Activated T-helper 1 cell treated with Interleukin-2 at 50 U/mL for 16 hours (primary cell): ENCODE measurements around the gene NHSL1.

Experiments
- DNase-seq: peaks from one replicate; pipeline ENCODE4 v3.0.0-alpha.2; 2020; ENCODE audit warnings: low read depth

NHSL1 gene

GRCh38 chr6:138499303-138500018 lies at the start of gene NHSL1:
Gene NHSL1, minus strand, starts transcription at chr6:138499494. Its CDS starts 204 bp downstream, at chr6:138499290.
- no peak for DNase-seq

- DNase-seq = no peak
These were observed 47.5 kb upstream of the NHSL1 start for GRCh38 chr6:138546733-138547185.

- DNase-seq = no peak
These were observed 46.3 kb upstream of the NHSL1 start for GRCh38 chr6:138545621-138545980.

GRCh38 chr6:138544501-138544900 lies 45.2 kb upstream of the NHSL1 start:
- no peak for DNase-seq

GRCh38 chr6:138543657-138544056 lies 44.4 kb upstream of the NHSL1 start:
- DNase-seq = no peak

GRCh38 chr6:138541823-138542481 lies 42.7 kb upstream of the NHSL1 start:
- DNase-seq = no peak

GRCh38 chr6:138540468-138540867 lies 41.2 kb upstream of the NHSL1 start:
- no peak for DNase-seq

GRCh38 chr6:138539876-138540275 lies 40.6 kb upstream of the NHSL1 start:
- no peak for DNase-seq

GRCh38 chr6:138538390-138539031 lies 39.2 kb upstream of the NHSL1 start:
- no peak for DNase-seq

- DNase-seq = no peak
These were observed 37.8 kb upstream of the NHSL1 start for GRCh38 chr6:138537106-138537505.

- no peak for DNase-seq
These were observed 36.6 kb upstream of the NHSL1 start for GRCh38 chr6:138535728-138536455.

- DNase-seq = no peak
These were observed 34.4 kb upstream of the NHSL1 start for GRCh38 chr6:138533667-138534066.

GRCh38 chr6:138531387-138531786 lies 32.1 kb upstream of the NHSL1 start:
- DNase-seq = no peak

GRCh38 chr6:138529478-138529877 lies 30.2 kb upstream of the NHSL1 start:
- no peak for DNase-seq

- no peak for DNase-seq
These were observed 29.7 kb upstream of the NHSL1 start for GRCh38 chr6:138528956-138529355.

- DNase-seq = no peak
These were observed 28.8 kb upstream of the NHSL1 start for GRCh38 chr6:138528137-138528536.

- DNase-seq = no peak
These were observed 28.3 kb upstream of the NHSL1 start for GRCh38 chr6:138527411-138528088.

- DNase-seq = no peak
These were observed 27.5 kb upstream of the NHSL1 start for GRCh38 chr6:138526822-138527235.

- DNase-seq = no peak
These were observed 26.1 kb upstream of the NHSL1 start for GRCh38 chr6:138525355-138525754.

- no peak for DNase-seq
These were observed 25.2 kb upstream of the NHSL1 start for GRCh38 chr6:138524526-138524925.

- no peak for DNase-seq
These were observed 24.3 kb upstream of the NHSL1 start for GRCh38 chr6:138523347-138524210.
